Brain microvascular endothelial cell (primary cell): ENCODE data around the gene TSSC4.

Experiments
- DNase-seq: peaks from one replicate; pipeline ENCODE4 v3.0.0-alpha.2; 2020
- H3K27ac ChIP-seq: fragments of 250-450 bp; sonication (Bioruptor Pico); 2 replicates; pipeline ENCODE4 v1.5.1; 2020; ENCODE audit warnings: mild to moderate bottlenecking, moderate library complexity
- H3K27me3 ChIP-seq: fragments of 250-450 bp; sonication (Bioruptor Pico); replicated peaks from 2 replicates; pipeline ENCODE4 v1.5.1; 2020; ENCODE audit warnings: mild to moderate bottlenecking
- H3K36me3 ChIP-seq: fragments of 250-450 bp; sonication (Bioruptor Pico); replicated peaks from 2 replicates; pipeline ENCODE4 v1.5.1; 2020; ENCODE audit warnings: mild to moderate bottlenecking
- H3K4me3 ChIP-seq: 2 replicates; pipeline ENCODE4 v1.5.1; 2011; ENCODE audit warnings: low read depth, mild to moderate bottlenecking, control low read depth, low read length, moderate library complexity
- in situ Hi-C: cut with HindIII; loops from 2 replicates; pipeline ENCODE4 v1.10.0; 2017; ENCODE audit warnings: low sequenced_read_pairs, low pct_ligation_motif_present
- TF ChIP-seq, protein P1 (sequence below): IDR thresholded peaks from 2 replicates; pipeline ENCODE4 v1.5.1; 2011; ENCODE audit warnings: low read depth, mild to moderate bottlenecking, moderate library complexity, low read length, control low read depth, inconsistent platforms; ENCODE audit errors: missing control alignments

TSSC4 gene

DNA sequence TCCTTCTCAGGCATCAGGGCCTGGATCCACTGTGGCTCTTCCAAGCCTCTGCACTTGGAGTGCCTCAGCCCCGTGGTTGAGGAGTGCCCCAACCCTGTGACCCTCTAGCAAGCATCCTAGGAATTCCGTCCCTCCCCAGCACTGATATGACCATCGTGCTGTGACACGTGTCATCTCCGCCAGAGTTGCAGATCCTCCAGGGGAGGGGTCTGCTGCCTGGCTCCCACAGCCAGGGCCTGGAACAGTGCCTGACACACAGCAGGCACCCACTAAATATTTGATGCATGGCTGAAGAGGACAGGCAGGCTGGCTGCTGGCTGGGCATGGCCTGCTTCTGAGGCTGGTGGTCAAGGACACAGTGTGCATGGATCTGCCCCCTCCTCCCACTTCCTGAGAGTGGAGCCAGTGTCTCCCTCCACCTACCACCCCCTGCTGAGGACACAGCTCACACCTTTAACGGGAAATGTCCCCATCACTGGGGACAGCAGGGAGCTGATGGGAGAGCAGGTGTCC lies 25.2 kb upstream of the TSSC4 start:
- Histone ChIP-seq H3K27me3 (no peaks in the 10 kb centered on the region), H3K4me3 (no peak overlapping the region), H3K27ac (no peak overlapping the region), H3K36me3 (no peaks in the 10 kb centered on the region)
- TF ChIP-seq, protein P1, sequence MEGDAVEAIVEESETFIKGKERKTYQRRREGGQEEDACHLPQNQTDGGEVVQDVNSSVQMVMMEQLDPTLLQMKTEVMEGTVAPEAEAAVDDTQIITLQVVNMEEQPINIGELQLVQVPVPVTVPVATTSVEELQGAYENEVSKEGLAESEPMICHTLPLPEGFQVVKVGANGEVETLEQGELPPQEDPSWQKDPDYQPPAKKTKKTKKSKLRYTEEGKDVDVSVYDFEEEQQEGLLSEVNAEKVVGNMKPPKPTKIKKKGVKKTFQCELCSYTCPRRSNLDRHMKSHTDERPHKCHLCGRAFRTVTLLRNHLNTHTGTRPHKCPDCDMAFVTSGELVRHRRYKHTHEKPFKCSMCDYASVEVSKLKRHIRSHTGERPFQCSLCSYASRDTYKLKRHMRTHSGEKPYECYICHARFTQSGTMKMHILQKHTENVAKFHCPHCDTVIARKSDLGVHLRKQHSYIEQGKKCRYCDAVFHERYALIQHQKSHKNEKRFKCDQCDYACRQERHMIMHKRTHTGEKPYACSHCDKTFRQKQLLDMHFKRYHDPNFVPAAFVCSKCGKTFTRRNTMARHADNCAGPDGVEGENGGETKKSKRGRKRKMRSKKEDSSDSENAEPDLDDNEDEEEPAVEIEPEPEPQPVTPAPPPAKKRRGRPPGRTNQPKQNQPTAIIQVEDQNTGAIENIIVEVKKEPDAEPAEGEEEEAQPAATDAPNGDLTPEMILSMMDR, result no peak
- DNase-seq, result no peak
- in situ Hi-C loops, result no loop called here

DNA sequence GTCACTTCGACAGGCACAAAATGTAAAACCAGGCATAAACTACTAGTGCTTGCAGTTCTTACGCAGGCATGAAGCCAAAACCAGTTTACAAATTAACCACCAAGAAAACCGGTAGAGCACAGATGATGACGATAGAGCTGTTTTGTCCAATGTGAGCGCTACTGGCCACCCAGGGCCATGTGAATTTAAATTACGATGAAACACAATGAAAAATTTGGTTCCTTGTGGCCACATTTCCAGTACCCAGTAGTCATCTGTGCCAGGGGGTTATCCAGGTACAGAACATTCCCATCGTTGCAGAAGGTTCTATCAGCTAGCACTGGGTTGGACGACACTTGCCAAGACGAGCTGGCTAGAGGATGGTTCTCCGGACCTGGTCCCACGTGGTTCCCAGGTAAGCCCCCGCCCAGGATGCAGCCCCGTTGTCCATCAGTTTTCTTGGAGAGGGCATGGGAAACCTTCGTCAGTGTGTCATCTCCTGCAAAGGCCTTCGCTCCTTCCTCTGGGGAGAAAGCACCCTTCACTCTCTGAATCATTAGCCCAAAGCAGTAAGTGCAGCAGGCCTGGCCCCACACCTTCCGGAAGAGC lies 24.5 kb upstream of the TSSC4 start:
- in situ Hi-C loops, result no loop called here
- no peak overlapping the region for H3K4me3 ChIP-seq
- no peak for DNase-seq

DNA sequence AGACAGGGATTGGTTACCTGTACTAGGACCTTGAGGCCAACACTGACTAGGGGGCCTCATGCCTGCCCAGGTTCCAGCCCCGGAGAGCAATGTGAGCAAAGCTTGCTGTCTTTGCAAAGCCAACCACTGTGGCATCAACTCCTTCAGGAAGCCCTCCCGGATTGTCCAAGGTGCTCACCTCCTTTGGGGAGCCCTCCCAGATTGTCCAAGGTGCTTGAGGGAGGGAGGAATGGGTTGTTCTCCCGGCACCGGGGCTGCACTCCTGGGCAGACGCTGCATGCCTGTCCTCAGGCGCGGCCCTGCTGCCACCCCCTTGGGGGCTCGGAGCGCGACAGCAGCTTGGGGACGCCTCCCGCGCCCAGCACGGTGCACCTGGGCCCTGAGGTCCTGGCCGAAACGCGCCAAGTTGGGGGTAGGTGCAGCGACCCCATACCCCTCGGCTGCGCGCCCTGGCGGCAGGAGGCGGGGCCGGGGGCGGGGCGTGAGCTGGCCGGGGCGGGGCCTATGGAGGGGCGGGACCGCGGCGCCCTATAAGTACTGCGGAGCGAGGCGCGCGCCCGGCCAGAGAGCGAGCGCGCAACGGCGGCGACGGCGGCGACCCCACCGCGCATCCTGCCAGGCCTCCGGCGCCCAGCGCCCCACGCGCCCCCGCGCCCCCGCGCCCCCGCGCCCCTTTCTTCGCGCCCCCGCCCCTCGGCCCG lies 23.6 kb upstream of the TSSC4 start, which contains the start of gene CD81:
TSS of gene CD81 (plus strand) at position 560 of the 701 bp plus-strand sequence. CDS start 240 bp downstream, outside the sequence.
- in situ Hi-C loops, result no loop called here
- H3K27me3 ChIP-seq, result no peaks in the 10 kb centered on the region
- peak within 1 kb of the TSS; percentile 84 for H3K4me3 ChIP-seq
- no peaks in the 10 kb centered on the region for H3K36me3 ChIP-seq
- TF ChIP-seq, protein P1, result no peak
- DNase-seq, result no peak
- H3K27ac ChIP-seq, result peak within 1 kb of the TSS; percentile 45

More for the DNA sequence above, 24.5 kb upstream of the TSSC4 start:
- Histone ChIP-seq H3K27me3 (no peaks in the 10 kb centered on the region), H3K27ac (no peak overlapping the region), H3K36me3 (no peaks in the 10 kb centered on the region)
- TF ChIP-seq, protein P1, result no peak

DNA sequence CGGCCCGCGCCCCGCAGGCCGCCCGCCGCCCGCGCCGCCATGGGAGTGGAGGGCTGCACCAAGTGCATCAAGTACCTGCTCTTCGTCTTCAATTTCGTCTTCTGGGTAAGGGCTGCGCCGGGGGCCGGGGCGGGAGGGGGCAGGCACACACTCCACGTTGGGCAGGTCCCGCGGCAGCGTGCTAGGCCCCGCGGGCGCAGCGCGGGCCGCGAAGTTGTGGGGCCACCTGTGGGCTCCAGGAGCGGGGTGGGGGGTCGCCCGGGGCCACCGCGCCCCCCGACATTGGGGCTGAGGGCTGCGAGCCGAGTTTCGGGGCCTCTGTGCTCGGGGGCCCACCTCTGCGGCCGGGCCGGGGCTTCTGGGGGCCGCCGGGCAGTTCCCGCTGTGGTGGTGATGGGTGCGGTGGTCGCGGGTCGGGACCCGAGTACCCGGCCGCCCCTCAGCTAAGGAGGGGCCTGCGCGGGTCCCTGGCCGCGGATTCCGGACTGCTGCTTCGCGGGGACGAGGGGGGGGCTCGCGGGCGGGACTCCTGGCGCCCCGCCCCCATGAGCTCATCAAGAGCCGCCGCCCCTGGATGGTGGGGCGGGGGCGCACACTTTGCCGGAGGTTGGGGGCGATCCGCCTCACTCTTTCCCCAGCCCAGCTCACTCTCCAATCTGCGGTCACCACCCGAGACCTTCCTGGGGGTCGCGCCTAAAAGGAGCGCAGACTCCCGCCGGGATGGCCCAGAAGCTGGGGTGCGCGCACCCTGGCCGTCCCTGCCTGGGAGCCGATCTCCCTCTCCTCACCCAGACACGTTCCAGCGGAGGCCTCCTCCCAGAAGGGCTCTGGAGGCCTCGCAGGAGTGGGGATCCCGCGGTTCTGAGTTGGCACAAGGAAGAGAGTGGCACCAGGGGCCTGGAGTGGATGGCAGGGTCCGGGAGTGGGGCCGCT lies 22.8 kb upstream of the TSSC4 start:
- DNase-seq, result no peak
- TF ChIP-seq, protein P1, result no peak
- Histone ChIP-seq H3K36me3 (no peaks in the 10 kb centered on the region), H3K27ac (peak overlapping the region; percentile 45), H3K4me3 (peak overlapping the region; percentile 84), H3K27me3 (no peaks in the 10 kb centered on the region)
- in situ Hi-C loops, result no loop called here

DNA sequence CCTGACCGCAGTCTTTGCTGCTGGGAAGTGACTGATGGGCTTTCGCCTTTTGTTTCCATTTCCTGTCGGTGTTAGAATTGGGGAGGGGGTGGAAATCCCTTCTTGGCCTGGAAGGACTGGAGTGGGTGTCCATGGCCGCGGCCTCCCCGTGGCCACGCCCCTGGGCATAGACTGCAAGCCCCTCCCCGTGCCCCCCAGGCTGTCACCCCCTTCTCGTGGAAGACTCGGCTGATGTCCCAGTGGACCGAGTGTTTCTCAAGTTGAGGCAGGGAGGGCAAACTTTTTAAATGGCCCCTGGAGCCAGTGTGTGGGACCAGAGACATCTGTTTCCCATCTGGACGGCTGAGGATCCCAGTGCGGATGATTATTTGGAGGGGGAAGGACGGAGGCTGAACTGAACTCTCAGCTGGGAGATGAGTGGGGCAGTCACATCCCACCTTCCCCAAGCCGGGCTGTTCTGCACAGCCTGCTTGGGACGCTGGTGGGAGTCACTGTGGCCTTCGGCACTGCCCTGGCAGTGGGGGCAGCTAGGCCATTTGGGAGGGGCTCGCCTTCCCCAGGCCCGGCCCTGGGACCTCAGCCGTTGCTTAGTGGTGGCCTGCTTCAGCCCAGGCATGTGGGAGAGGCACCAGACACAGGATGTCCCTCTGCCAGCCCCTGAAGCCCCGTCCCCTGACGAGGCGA lies 21.9 kb upstream of the TSSC4 start:
- in situ Hi-C loops, result no loop called here
- DNase-seq, result no peak

More for the DNA sequence above, 21.9 kb upstream of the TSSC4 start:
- TF ChIP-seq, protein P1, result no peak
- peak overlapping the region; percentile 84 for H3K4me3 ChIP-seq
- H3K27ac ChIP-seq, result peak overlapping the region; percentile 45
- H3K27me3 ChIP-seq, result no peaks in the 10 kb centered on the region
- H3K36me3 ChIP-seq, result no peaks in the 10 kb centered on the region
